ENCODE measurements around the gene R3HDM2.

GRCh38 chr12:57205186-57205585 is 225.7 kb downstream of the R3HDM2 start:
- TF ChIP-seq CTCF (IDR thresholded peaks at IDR 0.05; ENCODE audit: low read length): no peak
- TF ChIP-seq EZH2 (IDR thresholded peaks at IDR 0.05; ENCODE audit: borderline replicate concordance, low read length): no peak

Data from OCI-LY1 (cell line).